ENCODE data around the gene UAP1L1. TPM values are rescaled to one million over a fixed set of nuclear protein-coding genes. Genes with fewer than 3 reads are reported as not detected.

UAP1L1 gene
- total and polyA plus RNA-seq, 2 experiments from 2014 or later: 15.6 to 39.1 TPM

GRCh38 chr9:137035507-137035834, 41.8 kb upstream of the UAP1L1 start:
- no peaks in the 10 kb centered on the region for H4K20me1 ChIP-seq (ENCODE audit: insufficient read depth, poor library complexity, severe bottlenecking)
- no peak for DNase-seq (ENCODE audit: low spot score)
- H3K4me1 ChIP-seq (ENCODE audit: insufficient read depth): no peaks in the 10 kb centered on the region
- H2AFZ ChIP-seq: no peak overlapping the region
- no peaks in the 10 kb centered on the region for H3K9me2 ChIP-seq (replicated peaks; ENCODE audit: insufficient read depth)
- no peak overlapping the region for H3K4me2 ChIP-seq
- H3K27ac ChIP-seq: no peak overlapping the region
- H3K79me2 ChIP-seq: no peaks in the 10 kb centered on the region
- H3K27me3 ChIP-seq: no peaks in the 10 kb centered on the region
- no peak overlapping the region for H3K4me3 ChIP-seq
- H3K36me3 ChIP-seq (replicated peaks; ENCODE audit: insufficient read depth, low read depth): no peaks in the 10 kb centered on the region
- no peaks in the 10 kb centered on the region for H3K9me3 ChIP-seq (ENCODE audit: low read depth)
- WGBS (ENCODE audit: low lambda C conversion rate, missing lambda C conversion rate): 42% methylated on average over 9 of the region's 9 CpGs
- TF ChIP-seq, protein P1, sequence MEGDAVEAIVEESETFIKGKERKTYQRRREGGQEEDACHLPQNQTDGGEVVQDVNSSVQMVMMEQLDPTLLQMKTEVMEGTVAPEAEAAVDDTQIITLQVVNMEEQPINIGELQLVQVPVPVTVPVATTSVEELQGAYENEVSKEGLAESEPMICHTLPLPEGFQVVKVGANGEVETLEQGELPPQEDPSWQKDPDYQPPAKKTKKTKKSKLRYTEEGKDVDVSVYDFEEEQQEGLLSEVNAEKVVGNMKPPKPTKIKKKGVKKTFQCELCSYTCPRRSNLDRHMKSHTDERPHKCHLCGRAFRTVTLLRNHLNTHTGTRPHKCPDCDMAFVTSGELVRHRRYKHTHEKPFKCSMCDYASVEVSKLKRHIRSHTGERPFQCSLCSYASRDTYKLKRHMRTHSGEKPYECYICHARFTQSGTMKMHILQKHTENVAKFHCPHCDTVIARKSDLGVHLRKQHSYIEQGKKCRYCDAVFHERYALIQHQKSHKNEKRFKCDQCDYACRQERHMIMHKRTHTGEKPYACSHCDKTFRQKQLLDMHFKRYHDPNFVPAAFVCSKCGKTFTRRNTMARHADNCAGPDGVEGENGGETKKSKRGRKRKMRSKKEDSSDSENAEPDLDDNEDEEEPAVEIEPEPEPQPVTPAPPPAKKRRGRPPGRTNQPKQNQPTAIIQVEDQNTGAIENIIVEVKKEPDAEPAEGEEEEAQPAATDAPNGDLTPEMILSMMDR (IDR thresholded peaks at IDR 0.05; ENCODE audit: poor library complexity): no peak
- TF ChIP-seq EZH2 (IDR thresholded peaks at IDR 0.05; ENCODE audit: borderline replicate concordance): no peak

DNA sequence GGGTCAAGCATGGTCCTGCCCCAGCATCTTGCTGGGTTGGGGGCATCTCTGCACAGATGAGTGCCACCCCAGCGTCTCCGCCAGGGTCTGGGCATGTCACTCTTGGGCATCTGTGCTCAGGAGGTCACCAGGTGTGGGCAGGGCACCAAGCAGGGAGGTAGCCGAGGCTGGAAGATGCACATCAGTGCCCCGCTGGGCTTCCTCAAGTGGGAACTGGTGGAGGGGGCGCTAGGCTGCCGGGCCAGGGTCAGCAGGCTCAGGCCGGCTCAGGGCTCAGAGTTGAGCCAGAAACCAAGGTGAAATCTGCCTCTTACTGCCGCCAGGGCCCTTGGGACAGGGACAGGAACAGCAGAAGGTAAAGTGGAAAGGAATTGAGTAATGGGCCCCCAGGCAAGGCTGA, 41.4 kb upstream of the UAP1L1 start:
- no peak overlapping the region for H2AFZ ChIP-seq
- H3K27ac ChIP-seq: no peak overlapping the region
- no peaks in the 10 kb centered on the region for H3K79me2 ChIP-seq
- no peak for TF ChIP-seq EZH2 (IDR thresholded peaks at IDR 0.05; ENCODE audit: borderline replicate concordance)
- no peak for TF ChIP-seq EZH2phosphoT487 (IDR thresholded peaks at IDR 0.05; ENCODE audit: low read depth, severe bottlenecking, unreplicated experiment)
- TF ChIP-seq, protein P1 (IDR thresholded peaks at IDR 0.05; ENCODE audit: poor library complexity): no peak
- no peak overlapping the region for H3K4me2 ChIP-seq
- DNase-seq (ENCODE audit: low spot score): no peak
- H3K36me3 ChIP-seq (replicated peaks; ENCODE audit: insufficient read depth, low read depth): no peaks in the 10 kb centered on the region
- H3K4me1 ChIP-seq (ENCODE audit: insufficient read depth): no peaks in the 10 kb centered on the region
- H3K4me3 ChIP-seq: no peak overlapping the region
- no peaks in the 10 kb centered on the region for H4K20me1 ChIP-seq (ENCODE audit: insufficient read depth, poor library complexity, severe bottlenecking)
- 76% methylated on average over 8 of the region's 8 CpGs for WGBS (ENCODE audit: low lambda C conversion rate, missing lambda C conversion rate)
- H3K9me2 ChIP-seq (replicated peaks; ENCODE audit: insufficient read depth): no peaks in the 10 kb centered on the region
- H3K27me3 ChIP-seq: no peaks in the 10 kb centered on the region
- H3K9me3 ChIP-seq (ENCODE audit: low read depth): no peaks in the 10 kb centered on the region

- Histone ChIP-seq H3K9me3 (ENCODE audit: low read depth) (no peaks in the 10 kb centered on the region), H3K27me3 (no peaks in the 10 kb centered on the region), H3K9me2 (replicated peaks; ENCODE audit: insufficient read depth) (no peaks in the 10 kb centered on the region), H4K20me1 (ENCODE audit: insufficient read depth, poor library complexity, severe bottlenecking) (no peaks in the 10 kb centered on the region), H3K27ac (no peak overlapping the region), H2AFZ (no peak overlapping the region), H3K4me3 (no peak overlapping the region), H3K36me3 (replicated peaks; ENCODE audit: insufficient read depth, low read depth) (no peaks in the 10 kb centered on the region), H3K4me2 (no peak overlapping the region), H3K4me1 (ENCODE audit: insufficient read depth) (no peaks in the 10 kb centered on the region), H3K79me2 (no peaks in the 10 kb centered on the region)
- DNase-seq (ENCODE audit: low spot score): no peak
- WGBS (ENCODE audit: low lambda C conversion rate, missing lambda C conversion rate): 91% methylated on average over 13 of the region's 13 CpGs
- TF ChIP-seq EZH2 (IDR thresholded peaks at IDR 0.05; ENCODE audit: borderline replicate concordance) (no peak), EZH2phosphoT487 (IDR thresholded peaks at IDR 0.05; ENCODE audit: low read depth, severe bottlenecking, unreplicated experiment) (no peak)
- TF ChIP-seq, protein P1 (IDR thresholded peaks at IDR 0.05; ENCODE audit: poor library complexity): no peak
These were observed 40.3 kb upstream of the UAP1L1 start for GRCh38 chr9:137037035-137037434.

DNA sequence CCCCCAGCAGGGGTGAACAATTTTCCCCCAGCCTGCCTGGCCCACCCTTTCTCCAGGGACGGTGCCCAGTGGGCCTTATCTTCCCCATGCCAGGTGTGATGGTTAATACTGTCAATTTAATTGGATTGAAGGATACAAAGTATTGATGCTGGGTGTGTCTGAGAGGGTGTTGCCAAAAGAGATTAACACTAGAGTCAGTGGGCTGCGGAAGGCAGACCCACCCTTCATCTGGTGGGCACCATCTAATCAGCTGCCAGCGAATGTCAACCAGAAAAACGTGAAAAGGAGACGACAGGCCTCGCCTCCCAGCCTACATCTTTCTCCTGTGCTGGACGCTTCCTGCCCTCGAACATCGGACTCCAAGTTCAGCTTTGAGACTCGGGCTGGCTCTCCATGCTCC, 39.8 kb upstream of the UAP1L1 start:
- no peak overlapping the region for H3K4me2 ChIP-seq
- no peaks in the 10 kb centered on the region for H3K4me1 ChIP-seq (ENCODE audit: insufficient read depth)
- H2AFZ ChIP-seq: no peak overlapping the region
- no peaks in the 10 kb centered on the region for H3K9me3 ChIP-seq (ENCODE audit: low read depth)
- no peak overlapping the region for H3K27ac ChIP-seq
- 92% methylated on average over 10 of the region's 10 CpGs for WGBS (ENCODE audit: low lambda C conversion rate, missing lambda C conversion rate)
- no peaks in the 10 kb centered on the region for H3K9me2 ChIP-seq (replicated peaks; ENCODE audit: insufficient read depth)
- no peak overlapping the region for H3K4me3 ChIP-seq
- H4K20me1 ChIP-seq (ENCODE audit: insufficient read depth, poor library complexity, severe bottlenecking): no peaks in the 10 kb centered on the region
- H3K27me3 ChIP-seq: no peaks in the 10 kb centered on the region
- no peak for DNase-seq (ENCODE audit: low spot score)
- TF ChIP-seq, protein P1 (IDR thresholded peaks at IDR 0.05; ENCODE audit: poor library complexity): no peak
- TF ChIP-seq EZH2 (IDR thresholded peaks at IDR 0.05; ENCODE audit: borderline replicate concordance) (no peak), EZH2phosphoT487 (IDR thresholded peaks at IDR 0.05; ENCODE audit: low read depth, severe bottlenecking, unreplicated experiment) (no peak)
- H3K79me2 ChIP-seq: no peaks in the 10 kb centered on the region
- no peaks in the 10 kb centered on the region for H3K36me3 ChIP-seq (replicated peaks; ENCODE audit: insufficient read depth, low read depth)

Data from hepatocyte (in vitro differentiated cells).